LoVo (cell line): ENCODE data around the gene RARG.
A peak's percentile ranks its signal among the peaks of the same experiment; 100 is the strongest.
"Not testable (repeated sequence)": the region's sequence is repeated elsewhere in the genome, so short reads cannot be mapped to it uniquely, and the experiment has no call there.

Source experiments
- DNase-seq: peaks from one replicate; pipeline ENCODE4 v3.0.0-alpha.2; 2016; ENCODE audit warnings: low spot score

RARG gene

GRCh38 chr12:53208435-53208834 is 23.6 kb downstream of the RARG start:
- no peak for DNase-seq

GRCh38 chr12:53207042-53207441 is 25.0 kb downstream of the RARG start, which contains the start of gene ITGB7:
TSS of gene ITGB7 (minus strand) at chr12:53207251. CDS start at chr12:53200443, 6,808 bp downstream.
- DNase-seq = peak; percentile 33

DNA sequence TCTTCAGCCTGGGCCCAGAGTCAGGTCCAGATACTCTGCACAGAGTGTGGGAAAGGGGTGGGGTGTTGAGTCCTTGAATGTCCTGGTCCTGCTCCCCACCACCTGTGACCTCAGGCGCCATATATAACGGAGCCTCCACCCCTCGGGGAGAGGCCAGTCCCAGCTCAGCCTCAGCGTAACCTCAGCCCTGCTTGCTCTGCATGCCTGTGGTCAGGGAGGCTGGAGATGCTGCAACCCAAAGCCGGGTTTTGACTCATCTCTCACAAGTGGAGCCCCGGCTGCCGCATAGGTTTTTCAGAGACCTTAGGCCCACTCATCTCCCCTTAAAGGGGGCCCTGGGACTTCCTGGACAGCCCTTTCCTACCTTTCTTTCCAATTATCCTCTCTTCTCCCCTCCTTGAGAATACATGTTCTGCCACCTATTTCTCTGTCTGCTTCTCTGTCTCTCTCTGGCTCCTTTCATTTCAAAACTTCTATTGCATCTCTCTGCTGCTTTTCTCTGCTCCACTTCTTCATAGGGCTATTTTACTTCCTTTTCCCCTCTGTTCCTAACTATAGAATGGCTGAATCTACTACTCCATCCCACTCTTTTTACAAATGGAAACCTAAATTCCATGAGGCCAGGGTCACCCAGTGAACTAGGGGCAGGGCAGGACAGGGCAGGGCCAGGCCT is 26.1 kb downstream of the RARG start:
- no peak for DNase-seq

DNA sequence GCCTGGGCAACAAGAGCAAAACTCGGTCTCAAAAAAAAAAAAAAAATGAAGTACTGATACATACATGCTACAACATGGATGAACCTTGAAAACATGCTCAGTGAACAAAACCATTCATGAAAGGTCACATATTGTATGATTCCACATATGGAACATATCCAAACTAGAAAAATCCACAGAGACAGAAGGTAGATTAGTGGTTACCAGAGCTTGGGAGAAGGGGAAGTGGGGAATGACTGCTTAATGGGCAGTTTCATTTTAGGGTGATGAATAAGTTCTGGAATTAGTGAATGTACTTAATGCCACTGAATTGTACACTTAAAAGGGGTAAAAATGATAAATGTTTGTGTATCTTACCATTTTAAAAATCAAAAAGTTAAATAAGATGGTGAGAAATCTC is 27.7 kb downstream of the RARG start:
- no peak for DNase-seq

DNA sequence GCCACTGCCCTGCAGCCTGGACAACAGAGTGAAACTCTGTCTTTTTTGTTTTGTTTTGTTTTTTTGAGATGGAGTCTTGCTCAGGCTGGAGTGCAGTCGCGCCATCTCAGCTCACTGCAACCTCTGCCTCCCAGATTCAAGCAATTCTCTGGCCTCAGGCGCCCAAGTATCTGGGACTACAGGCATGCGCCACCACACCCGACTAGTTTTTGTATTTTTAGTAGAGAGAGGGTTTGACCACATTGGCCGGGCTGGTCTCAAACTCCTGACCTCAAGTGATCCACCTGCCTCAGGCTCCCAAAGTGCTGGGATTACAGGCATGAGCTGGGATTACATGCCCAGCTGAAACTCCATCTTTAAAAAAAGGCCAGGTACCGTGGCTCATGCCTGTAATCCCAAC is 29.7 kb downstream of the RARG start:
- DNase-seq = not testable (repeated sequence)

DNA sequence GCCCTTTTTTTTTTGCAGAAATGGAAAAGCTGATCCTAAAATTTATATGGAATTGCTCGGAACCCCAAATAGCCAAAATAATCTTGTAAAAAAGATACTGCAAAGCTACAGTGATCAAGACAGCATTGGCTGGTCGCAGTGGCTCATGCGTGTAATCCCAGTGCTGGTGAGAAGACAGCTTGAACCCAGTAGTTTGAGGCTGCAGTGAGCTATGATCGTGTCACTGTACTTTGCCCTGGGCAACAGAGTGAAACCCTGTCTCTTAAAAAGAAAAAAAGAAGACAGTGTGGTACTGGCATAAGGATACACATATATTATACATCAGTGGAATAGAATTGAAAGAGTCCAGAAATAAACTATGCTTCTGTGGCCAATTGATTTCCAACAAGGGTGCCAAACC is 30.4 kb downstream of the RARG start:
- no peak for DNase-seq

DNA sequence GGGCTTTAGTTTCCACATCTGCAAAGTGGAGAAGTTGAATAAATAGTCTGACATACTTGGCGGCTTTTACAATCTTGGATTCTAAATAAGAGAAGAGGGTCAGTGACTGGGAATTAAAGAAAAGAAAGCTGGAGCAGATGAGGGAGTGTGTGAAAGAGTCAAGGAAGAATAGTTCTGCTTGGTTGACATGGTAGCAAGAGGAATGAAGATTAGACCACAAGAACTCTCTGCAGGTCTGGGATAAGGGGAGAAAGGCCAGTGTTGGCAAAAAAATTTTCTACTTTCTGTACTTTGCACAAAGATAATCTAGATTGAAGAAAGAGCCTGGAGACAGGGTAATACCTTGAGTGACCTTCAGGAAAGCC is 30.9 kb downstream of the RARG start:
- DNase-seq = no peak

GRCh38 chr12:53200458-53201176 is 31.4 kb downstream of the RARG start:
- DNase-seq = no peak

DNA sequence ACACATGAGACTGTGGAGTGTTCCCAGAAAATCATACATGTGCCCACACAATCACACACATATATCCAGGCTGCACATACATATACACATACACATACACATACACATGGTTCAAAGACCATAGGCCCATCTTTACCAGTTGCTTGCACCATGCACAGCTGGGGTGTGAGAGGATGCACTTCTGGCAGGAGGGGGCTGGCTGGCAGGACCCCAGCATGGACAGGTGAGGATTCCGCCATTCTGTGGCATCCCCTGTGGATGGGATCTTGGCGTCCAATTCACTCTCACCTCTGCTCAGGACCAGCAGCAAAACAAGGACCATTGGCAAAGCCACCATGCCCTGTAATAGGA is 31.9 kb downstream of the RARG start:
- DNase-seq = no peak

DNA sequence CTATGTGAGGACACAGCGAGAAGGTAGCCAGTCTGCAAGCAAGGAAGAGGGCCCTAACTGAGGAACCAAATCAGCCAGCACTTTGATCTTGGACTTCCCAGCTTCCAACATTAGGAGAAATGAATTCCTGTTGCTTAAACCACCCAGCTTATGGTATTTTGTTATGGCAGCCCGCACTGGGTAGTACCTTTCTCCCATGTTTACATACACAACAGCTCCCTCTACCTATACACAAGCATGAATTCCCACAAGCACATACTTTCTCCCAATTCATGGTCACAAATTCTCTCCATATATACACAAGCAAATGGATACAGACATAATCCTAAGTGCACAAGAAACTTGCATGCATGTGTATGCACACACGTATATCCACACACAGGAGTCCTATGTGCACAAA is 32.3 kb downstream of the RARG start:
- no peak for DNase-seq

DNA sequence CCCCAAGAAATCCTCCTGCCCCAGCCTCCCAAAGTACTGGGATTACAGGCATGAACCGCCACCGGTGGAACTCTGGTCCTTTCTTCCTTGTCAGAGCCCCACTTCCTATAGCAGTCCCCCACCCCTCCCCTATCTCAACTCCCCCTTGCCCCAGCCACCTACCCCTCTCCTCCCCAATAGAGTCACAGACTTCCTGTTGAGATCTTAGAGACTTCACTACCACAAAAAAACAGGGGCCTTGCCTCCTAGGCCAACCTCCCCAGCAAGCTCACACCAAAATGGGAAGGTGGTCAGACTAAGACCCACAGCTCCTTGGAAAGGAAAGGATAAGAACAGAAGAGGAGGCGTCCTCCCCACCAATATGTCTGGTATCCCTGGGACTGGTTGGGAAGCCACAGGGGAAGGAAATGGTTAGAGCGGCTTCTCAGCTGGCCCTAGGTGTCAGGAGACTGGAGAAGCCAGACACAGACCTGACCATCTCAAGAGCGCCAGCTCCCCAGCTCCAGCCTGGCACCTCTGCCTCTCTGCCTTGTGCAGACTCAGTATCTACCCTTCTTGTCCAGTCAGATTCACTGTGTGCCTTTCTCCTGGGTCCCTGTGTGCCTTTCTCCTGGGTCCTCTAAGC is 33.4 kb downstream of the RARG start:
- DNase-seq = no peak

- no peak for DNase-seq
Observed at GRCh38 chr12:53197011-53197640, 34.9 kb downstream of the RARG start.

GRCh38 chr12:53196486-53196885 is 35.5 kb downstream of the RARG start:
- DNase-seq = no peak

DNA sequence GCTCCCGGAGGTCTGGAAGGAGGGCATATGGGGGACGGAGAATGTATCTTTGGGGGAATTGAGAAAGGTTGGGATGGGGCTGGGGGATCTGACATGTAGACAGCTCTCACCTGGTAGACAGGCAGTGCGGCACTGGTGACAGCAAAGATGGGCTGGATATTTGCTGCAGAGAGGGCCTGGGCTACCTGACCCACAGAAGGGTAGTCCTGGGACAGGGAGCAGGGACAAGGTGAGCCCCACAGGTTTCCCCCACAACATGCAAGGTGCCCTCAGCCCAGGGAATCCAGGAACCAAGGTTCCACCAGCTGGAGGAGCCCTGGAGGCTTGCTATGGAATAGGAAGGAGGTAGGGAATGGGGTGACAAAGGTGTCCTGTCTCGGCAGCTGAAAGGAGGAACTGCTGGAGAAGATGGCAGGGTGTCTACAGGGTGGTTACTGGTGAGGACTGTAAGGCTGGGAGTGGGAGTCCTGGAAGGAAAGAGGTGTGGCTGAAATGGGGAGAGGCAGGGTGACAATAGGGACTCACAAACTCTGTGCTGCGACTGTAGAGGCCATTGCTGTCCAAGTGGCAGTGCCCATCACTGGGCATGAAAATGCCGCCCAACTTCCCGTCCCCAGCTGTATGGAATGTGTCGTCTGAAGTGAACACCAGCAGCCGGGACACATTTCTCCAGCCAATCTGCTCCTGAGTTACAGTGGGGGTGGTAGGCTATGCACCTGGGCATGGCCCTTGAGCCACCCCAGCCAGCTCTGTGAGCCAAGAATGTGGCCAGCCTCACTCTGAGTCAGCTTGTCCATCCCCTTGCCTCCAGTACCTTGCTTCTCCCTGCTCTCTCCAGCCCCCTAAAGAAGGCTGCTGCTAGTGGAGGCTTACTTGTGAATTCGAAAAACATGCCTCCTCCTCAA is 36.2 kb downstream of the RARG start:
- DNase-seq = no peak

GRCh38 chr12:53194973-53195372 is 37.0 kb downstream of the RARG start:
- no peak for DNase-seq

DNA sequence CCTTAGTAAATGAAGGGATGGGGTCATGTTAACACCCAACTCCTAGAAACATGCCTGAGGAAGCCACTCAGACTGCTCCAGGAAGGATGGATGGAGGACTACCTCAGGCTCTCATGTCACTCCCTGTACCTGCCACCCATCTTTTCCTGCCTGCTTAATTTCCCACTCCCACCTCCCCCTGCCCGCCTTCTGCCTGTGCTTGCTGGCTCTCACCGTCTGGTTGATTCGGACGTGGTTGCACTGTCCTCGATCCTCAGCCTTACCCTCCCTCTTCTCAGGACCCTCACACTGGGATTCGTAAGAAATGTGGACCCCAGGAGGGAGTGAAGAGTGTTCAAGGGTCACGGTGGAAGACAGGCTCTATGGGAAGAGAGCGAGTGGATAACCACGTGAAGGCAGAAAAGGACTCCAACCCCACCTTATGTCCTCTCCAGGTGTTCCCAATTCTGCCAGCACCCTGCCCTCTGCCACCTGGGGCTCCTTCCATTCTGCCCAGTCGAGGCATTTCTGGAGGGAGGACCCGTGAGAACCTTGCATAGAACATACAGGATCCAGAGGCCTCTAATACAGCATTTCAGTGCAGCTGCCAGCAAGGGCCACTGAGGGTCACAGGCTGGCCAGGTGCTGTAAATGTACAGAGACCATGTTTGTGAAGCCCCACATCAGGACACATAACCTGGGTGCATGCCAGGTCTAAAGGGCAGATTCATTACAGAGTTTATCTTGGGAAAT is 37.9 kb downstream of the RARG start:
- DNase-seq = no peak

DNA sequence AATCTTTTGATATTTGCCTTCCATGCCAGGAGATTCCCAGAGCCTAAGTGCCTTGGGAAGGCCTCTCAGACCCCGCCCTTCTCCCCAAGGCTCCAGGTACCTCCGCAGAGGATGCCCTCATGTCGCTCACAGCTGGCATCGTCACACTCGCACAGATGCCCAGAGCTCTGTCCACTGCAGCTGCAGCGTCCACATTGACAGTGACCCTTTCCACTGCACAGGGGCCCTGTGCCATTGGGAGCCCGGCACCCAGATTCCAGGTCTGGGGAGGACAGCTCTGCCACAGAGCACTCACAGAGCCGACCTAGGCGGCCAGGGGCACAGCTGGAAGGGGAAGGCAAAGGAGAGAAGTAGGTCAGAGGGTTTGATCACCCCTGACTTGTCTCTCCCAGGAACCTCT is 39.0 kb downstream of the RARG start:
- DNase-seq = no peak

- DNase-seq = no peak
Observed at GRCh38 chr12:53192531-53193021, 39.4 kb downstream of the RARG start.

- DNase-seq = no peak
Observed at GRCh38 chr12:53191885-53192530, 40.0 kb downstream of the RARG start.

DNA sequence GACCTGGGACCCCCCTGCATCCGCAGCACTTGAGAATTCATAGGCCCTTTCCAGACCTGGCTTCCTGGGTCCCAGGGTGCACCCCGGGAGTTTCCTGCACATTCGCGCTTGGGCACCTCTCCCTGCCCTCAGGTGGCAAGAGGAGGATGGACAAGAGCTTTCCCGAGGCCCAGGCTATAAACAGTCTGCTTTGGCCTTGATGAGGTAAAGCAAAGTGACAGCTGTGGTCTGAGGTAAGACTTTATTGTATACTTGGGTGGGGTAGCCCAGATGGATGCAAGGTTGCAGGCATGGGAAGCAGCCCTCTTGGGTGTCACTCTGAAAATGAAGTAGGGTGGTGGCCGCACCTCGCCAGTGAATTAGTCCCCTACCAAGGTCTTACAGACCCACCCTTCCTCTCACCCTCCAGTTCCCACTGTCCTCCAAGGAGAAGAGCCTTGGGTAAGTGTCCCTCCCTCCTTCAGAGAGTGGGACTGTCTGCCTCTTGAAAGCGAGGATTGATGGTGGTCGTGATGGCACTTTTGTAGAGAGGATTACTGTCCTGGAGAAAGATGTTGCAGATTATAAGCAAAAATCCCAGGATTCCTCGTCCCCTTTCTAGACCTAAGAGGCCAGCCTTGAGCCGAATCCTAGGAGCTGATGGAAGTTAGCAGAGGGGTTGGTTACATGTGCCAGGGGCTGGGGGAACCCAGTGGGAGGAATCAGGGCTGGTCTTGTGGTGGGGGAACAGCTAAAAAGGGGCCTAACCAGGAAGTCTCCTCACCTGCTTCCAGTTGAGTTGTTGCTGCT is 40.7 kb downstream of the RARG start:
- DNase-seq = no peak
